Fibroblast of pulmonary artery (primary cell): Measurements from ENCODE around the gene HOXD12.

Source experiments
- DNase-seq: peaks from one replicate; pipeline ENCODE4 v3.0.0-alpha.2; 2010; ENCODE audit warnings: low read depth
- H3K4me3 ChIP-seq: replicated peaks from 2 replicates; pipeline ENCODE4 v1.5.1; 2011; ENCODE audit warnings: low read depth, mild to moderate bottlenecking, control low read depth, low read length, moderate library complexity
- TF ChIP-seq, protein P1 (sequence below): IDR thresholded peaks from 2 replicates; pipeline ENCODE4 v1.5.1; 2011; ENCODE audit warnings: mild to moderate bottlenecking, control low read depth, low read length, inconsistent platforms; ENCODE audit errors: missing control alignments

HOXD12 gene

DNA sequence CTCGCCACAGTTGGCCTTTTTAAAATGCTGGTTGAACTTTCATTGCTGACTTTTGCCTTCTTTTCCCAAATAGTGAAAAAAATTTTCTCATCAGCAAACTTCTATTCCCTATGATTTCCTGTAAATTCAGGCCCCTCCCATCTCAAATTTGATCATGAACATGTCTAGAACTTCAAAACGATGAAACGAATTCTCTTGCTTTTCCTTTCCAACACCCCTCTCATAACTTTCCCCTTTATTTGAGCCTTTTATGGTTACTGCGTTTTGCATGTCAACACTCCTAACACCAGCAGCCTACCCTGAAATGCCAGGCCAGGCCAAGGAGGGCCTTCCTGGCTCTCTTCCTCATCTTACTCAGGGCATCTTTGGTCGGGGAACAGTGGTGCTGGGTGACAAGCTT is 8.7 kb upstream of the HOXD12 start:
- TF ChIP-seq, protein P1, sequence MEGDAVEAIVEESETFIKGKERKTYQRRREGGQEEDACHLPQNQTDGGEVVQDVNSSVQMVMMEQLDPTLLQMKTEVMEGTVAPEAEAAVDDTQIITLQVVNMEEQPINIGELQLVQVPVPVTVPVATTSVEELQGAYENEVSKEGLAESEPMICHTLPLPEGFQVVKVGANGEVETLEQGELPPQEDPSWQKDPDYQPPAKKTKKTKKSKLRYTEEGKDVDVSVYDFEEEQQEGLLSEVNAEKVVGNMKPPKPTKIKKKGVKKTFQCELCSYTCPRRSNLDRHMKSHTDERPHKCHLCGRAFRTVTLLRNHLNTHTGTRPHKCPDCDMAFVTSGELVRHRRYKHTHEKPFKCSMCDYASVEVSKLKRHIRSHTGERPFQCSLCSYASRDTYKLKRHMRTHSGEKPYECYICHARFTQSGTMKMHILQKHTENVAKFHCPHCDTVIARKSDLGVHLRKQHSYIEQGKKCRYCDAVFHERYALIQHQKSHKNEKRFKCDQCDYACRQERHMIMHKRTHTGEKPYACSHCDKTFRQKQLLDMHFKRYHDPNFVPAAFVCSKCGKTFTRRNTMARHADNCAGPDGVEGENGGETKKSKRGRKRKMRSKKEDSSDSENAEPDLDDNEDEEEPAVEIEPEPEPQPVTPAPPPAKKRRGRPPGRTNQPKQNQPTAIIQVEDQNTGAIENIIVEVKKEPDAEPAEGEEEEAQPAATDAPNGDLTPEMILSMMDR = no peak
- no peak overlapping the region for H3K4me3 ChIP-seq
- DNase-seq = no peak

DNA sequence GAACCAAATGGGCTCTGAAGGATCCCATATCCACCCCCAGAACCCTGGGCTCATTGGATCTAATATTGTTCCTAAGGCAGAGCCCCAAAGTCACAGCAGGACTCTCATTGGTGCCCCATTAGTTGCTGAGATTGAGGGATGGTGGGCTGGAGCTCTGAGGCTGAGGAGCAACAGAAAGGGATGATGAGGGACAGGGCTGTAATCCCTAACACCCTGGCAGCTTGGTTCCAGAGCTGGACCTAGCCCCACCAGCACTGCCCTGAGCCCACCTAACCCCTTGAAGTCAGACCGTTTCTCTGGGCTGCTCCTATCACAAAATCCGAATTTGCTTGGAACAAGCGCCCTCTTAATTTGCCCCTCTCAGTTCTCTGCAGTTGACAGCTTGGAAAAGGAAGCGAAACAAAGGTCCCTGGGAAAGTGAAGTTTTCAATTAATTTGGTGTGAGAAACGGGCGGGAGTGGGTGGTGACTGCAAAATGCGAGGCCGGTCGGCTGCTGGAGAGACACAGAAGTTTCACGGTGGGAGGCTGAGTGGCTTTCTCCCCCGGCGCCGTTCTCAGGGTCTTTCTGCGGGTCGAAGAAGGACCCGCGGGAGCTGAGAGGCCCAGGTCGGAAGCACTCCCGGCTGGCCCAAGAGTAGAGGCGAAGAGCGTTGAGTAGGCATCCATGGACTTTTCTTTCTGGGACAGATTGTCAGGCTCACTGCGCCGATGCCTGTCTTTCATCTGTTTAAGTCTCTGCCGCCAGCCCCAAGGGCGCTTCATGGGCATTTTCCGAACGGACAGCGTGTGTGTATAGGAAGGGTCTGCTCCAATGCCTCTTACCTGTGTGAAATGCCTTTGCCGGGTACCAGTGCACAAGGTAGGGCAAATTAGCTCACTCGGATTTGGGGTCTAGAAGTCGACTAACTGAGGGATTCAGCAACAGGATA is 8.0 kb upstream of the HOXD12 start:
- no peak overlapping the region for H3K4me3 ChIP-seq
- no peak for DNase-seq
- TF ChIP-seq, protein P1 = no peak

DNA sequence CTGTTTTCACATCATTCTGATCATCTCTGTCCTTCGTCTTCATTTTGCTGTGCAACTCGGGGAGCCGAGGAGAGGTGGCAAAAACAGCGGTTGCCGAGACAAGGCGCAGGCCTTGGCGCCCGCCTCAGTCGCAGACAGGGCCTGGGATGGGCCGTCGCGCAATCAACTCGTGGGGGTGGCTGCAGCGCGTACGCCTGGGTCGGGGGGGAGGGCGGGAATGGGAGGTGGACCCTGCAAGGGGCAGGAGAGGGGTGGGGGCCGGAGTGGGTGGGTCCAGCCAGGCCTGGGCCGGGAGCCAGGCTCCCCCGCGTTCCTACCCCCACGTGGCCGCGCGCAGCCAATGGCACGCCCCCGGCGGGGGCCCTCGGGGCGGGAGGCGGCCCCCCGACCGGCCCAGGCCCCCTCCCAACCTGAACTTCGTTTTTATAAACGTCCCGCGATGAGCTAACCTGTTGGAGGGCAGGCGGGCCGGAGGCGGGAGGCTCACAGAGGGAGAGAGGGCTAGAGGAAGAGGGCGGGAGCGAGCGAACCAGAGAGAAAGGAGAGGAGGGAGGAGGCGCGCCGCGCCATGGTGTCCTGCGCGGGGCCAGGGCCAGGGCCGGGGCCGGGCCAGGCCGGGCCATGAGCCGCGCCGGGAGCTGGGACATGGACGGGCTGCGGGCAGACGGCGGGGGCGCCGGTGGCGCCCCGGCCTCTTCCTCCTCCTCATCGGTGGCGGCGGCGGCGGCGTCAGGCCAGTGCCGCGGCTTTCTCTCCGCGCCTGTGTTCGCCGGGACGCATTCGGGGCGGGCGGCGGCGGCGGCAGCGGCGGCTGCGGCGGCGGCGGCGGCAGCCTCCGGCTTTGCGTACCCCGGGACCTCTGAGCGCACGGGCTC is 7.1 kb upstream of the HOXD12 start, which contains the start of gene HOXD13:
Gene HOXD13 (plus strand): TSS at position 452 of the 875 bp plus-strand sequence. CDS start 170 bp downstream, at position 622.
- DNase-seq = no peak
- no peak within 1 kb of the TSS for H3K4me3 ChIP-seq
- TF ChIP-seq, protein P1 = no peak

DNA sequence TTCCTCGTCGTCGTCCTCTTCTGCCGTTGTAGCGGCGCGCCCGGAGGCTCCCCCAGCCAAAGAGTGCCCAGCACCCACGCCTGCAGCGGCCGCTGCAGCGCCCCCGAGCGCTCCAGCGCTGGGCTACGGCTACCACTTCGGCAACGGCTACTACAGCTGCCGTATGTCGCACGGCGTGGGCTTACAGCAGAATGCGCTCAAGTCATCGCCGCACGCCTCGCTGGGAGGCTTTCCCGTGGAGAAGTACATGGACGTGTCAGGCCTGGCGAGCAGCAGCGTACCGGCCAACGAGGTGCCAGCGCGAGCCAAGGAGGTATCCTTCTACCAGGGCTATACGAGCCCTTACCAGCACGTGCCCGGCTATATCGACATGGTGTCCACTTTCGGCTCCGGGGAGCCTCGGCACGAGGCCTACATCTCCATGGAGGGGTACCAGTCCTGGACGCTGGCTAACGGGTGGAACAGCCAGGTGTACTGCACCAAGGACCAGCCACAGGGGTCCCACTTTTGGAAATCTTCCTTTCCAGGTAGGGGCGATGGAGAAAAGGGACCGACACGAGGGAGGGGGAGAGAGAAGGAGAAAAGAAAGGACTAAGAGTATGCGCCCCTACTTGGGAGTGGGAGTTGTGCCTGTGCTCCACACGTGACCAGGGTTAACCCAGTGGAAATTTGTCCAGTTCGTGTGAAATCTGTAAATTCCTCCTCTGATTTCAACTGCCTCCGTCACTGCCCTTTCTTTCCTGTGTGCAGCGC is 6.3 kb upstream of the HOXD12 start:
- TF ChIP-seq, protein P1 = no peak
- no peak for DNase-seq
- no peak overlapping the region for H3K4me3 ChIP-seq

DNA sequence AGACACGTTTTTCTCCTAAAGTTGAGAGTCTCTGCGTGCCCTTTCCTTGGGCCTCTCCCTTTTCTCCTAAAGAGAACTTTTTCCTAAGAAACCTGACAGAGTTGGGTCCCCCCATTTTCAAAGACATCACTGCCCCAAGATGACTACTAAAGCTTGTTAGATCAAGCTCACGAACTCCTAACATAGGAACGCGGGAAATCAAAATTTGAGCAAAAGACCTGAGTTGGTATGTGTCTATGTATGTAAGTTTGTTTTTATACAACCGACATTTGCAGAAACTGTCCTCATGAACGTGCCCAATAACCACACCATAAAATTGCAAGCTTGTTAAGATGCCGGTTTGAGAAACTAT is 5.7 kb upstream of the HOXD12 start:
- DNase-seq = no peak
- TF ChIP-seq, protein P1 = no peak
- H3K4me3 ChIP-seq = no peak overlapping the region

DNA sequence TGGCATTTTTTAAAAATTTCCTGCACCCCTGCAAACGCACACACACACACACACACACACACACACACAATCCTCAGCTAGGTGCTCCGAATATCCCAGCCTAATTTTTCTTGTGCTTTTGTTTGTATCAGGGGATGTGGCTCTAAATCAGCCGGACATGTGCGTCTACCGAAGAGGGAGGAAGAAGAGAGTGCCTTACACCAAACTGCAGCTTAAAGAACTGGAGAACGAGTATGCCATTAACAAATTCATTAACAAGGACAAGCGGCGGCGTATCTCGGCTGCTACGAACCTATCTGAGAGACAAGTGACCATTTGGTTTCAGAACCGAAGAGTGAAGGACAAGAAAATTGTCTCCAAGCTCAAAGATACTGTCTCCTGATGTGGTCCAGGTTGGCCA is 5.2 kb upstream of the HOXD12 start:
- no peak for DNase-seq
- TF ChIP-seq, protein P1 = no peak
- H3K4me3 ChIP-seq = no peak overlapping the region
